HepG2 (cell line): ENCODE data around the gene TM4SF1. TPM values are rescaled to one million over a fixed set of nuclear protein-coding genes. Genes with fewer than 3 reads are reported as not detected.

Experiments used
- CC2D1A ChIP-seq: sonication (generic); formaldehyde crosslinking; IDR thresholded peaks from 2 replicates; pipeline ENCODE4 v1.8.1; 2023; ENCODE audit warnings: mild to moderate bottlenecking, missing genetic modification reagents
- DNMT1 ChIP-seq: sonication (generic); formaldehyde crosslinking; IDR thresholded peaks from 2 replicates; pipeline ENCODE4 v1.5.1; 2020; ENCODE audit warnings: mild to moderate bottlenecking, missing genetic modification reagents
- GABPA ChIP-seq, 2 experiments: IDR thresholded peaks; 2 replicates each; pipeline ENCODE4 v1.6.1; 2011 to 2016; ENCODE audit warnings: low read depth in 2 of 2, low read length in 1 of 2, missing biosample characterization in 1 of 2, missing genetic modification characterization in 1 of 2
- HOXD1 ChIP-seq: sonication (generic); formaldehyde crosslinking; IDR thresholded peaks from 2 replicates; pipeline ENCODE4 v1.5.0; 2020; ENCODE audit warnings: missing genetic modification reagents
- KDM3A ChIP-seq: IDR thresholded peaks from 2 replicates; pipeline ENCODE4 v1.6.1; 2018; ENCODE audit warnings: low read depth, missing compliant biosample characterization
- LBX2 ChIP-seq: sonication (generic); formaldehyde crosslinking; IDR thresholded peaks from 2 replicates; pipeline ENCODE4 v1.5.0; 2020; ENCODE audit warnings: missing genetic modification reagents, mild to moderate bottlenecking, borderline replicate concordance
- MYC ChIP-seq: sonication (generic); formaldehyde crosslinking; IDR thresholded peaks from 2 replicates; pipeline ENCODE4 v1.9.0; 2021; ENCODE audit warnings: missing genetic modification reagents, borderline replicate concordance
- NBN ChIP-seq: fragments of 450-650 bp; conservative IDR thresholded peaks from 2 replicates; pipeline ENCODE4 v1.6.1; 2017
- NCOA2 ChIP-seq: sonication (generic); formaldehyde crosslinking; IDR thresholded peaks from 2 replicates; pipeline ENCODE4 v1.8.0; 2022; ENCODE audit warnings: inconsistent platforms
- NFATC3 ChIP-seq: sonication (generic); formaldehyde crosslinking; IDR thresholded peaks from 2 replicates; pipeline ENCODE4 v1.5.1; 2020; ENCODE audit warnings: mild to moderate bottlenecking, missing genetic modification reagents
- NR2F2 ChIP-seq: IDR thresholded peaks from 2 replicates; pipeline ENCODE4 v1.6.1; 2012; ENCODE audit warnings: low read depth, inconsistent platforms, borderline replicate concordance
- REXO4 ChIP-seq: sonication (generic); formaldehyde crosslinking; IDR thresholded peaks from 2 replicates; pipeline ENCODE4 v1.8.0; 2022; ENCODE audit warnings: missing genetic modification reagents, mild to moderate bottlenecking, borderline replicate concordance
- RORA ChIP-seq: sonication (generic); formaldehyde crosslinking; IDR thresholded peaks from 2 replicates; pipeline ENCODE4 v1.5.0; 2020; ENCODE audit warnings: mild to moderate bottlenecking, missing genetic modification reagents, moderate library complexity
- WIZ ChIP-seq: sonication (generic); formaldehyde crosslinking; IDR thresholded peaks from 2 replicates; pipeline ENCODE4 v1.5.1; 2020; ENCODE audit warnings: mild to moderate bottlenecking, missing genetic modification reagents
- ZBTB46 ChIP-seq: sonication (generic); formaldehyde crosslinking; IDR thresholded peaks from 2 replicates; pipeline ENCODE4 v1.4.0; 2020; ENCODE audit warnings: mild to moderate bottlenecking, missing genetic modification reagents, borderline replicate concordance
- ZBTB49 ChIP-seq: sonication (generic); formaldehyde crosslinking; IDR thresholded peaks from 2 replicates; pipeline ENCODE4 v1.4.0; 2020; ENCODE audit warnings: missing genetic modification reagents, borderline replicate concordance
- ZKSCAN1 ChIP-seq: fragments of 150-350 bp; IDR thresholded peaks from 2 replicates; pipeline ENCODE4 v1.6.1; 2014; ENCODE audit warnings: low read length
- ZNF124 ChIP-seq: sonication (generic); formaldehyde crosslinking; IDR thresholded peaks from 2 replicates; pipeline ENCODE4 v1.4.0; 2020; ENCODE audit warnings: missing genetic modification reagents
- ZNF34 ChIP-seq: sonication (generic); formaldehyde crosslinking; IDR thresholded peaks from 2 replicates; pipeline ENCODE4 v1.4.0; 2020; ENCODE audit warnings: mild to moderate bottlenecking, missing genetic modification reagents, borderline replicate concordance
- ZNF550 ChIP-seq: sonication (generic); formaldehyde crosslinking; IDR thresholded peaks from 2 replicates; pipeline ENCODE4 v1.4.0; 2020; ENCODE audit warnings: mild to moderate bottlenecking, missing genetic modification reagents, borderline replicate concordance
- ZNF615 ChIP-seq: sonication (generic); formaldehyde crosslinking; IDR thresholded peaks from 2 replicates; pipeline ENCODE4 v1.5.0; 2020; ENCODE audit warnings: mild to moderate bottlenecking, missing genetic modification reagents, borderline replicate concordance
- ZNF883 ChIP-seq: sonication (generic); formaldehyde crosslinking; IDR thresholded peaks from 2 replicates; pipeline ENCODE4 v1.5.1; 2020; ENCODE audit warnings: mild to moderate bottlenecking, missing genetic modification reagents; ENCODE audit errors: not compliant biosample characterization
- polyA plus RNA-seq, 8 experiments: library from polyadenylated mRNA; depleted of rRNA in 3 of 8; stranded (reverse) in 7 of 8; unstranded in 1 of 8; fragments of >200 nt; fragmentation: Illumina TruSeq in 4 of 8; extraction: Trizol in 4 of 8; gene quantifications; 2 replicates each; pipeline versions ENCODE4 v1.2.1 to v1.2.3, GENCODE V29; 2011 to 2016; ENCODE audit warnings: low read depth in 4 of 8, missing spikeins in 1 of 8, mixed read lengths in 1 of 8; ENCODE audit not compliant: insufficient read depth in 1 of 8
- total RNA-seq, 5 experiments: library from RNA; depleted of rRNA; stranded (reverse); fragments of >200 nt; fragmentation: Illumina TruSeq; extraction: Trizol; gene quantifications; 2 replicates each; pipeline ENCODE4 v1.2.3, GENCODE V29; 2016; ENCODE audit warnings: low read depth in 1 of 5
- TF ChIP-seq, protein P1 (sequence below): sonication (generic); formaldehyde crosslinking; IDR thresholded peaks from 2 replicates; pipeline ENCODE4 v1.4.0; 2020; ENCODE audit warnings: missing genetic modification reagents, low read depth, mild to moderate bottlenecking, borderline replicate concordance
- TF ChIP-seq, protein P2 (sequence below): sonication (generic); formaldehyde crosslinking; IDR thresholded peaks from 2 replicates; pipeline ENCODE4 v1.8.0; 2023; ENCODE audit warnings: mild to moderate bottlenecking, missing genetic modification reagents

TM4SF1 gene
- total and polyA plus RNA-seq, 2 of the 13 experiments (the other 11 are each of a cell fraction or from before 2014, with no cell fraction given), result 431 to 1,359 TPM

DNA sequence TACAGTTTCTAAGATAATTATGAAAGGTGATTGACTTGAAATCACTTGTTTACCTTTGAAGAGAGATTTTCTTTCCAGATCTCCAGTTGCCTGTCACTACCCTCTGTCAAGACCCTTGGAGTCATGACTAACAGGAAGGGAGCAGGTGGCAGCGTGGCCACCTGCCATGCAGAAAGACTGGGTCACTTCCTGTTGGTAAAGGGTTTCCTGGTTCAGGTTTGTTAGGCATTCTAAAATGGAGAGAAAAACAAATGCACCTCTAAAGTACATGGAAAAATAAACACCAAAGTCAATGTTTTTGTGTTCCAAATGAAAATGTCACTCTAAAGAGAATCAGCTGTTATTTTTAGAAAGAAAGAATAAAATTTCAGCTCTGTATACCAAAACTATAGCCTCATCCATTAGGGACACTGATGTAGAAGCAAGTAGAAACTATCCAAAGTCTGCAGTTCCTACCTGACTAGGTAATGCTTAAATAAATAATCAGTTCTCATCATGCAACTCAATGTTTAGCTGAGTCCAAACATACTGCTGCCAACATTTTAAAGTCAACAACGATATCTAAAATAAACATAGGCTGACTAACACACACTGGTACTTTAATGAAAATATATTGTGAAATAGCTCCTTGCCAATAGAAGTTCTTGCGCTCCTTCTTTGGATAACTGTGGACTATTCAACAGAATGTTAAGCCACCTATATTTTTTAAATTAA, 23.9 kb upstream of the TM4SF1 start (continued):
- TF ChIP-seq WIZ (no peak), ZNF124 (CRISPR knock-in tag) (peak; percentile 87), GABPA (IDR thresholded peaks at IDR 0.05; ENCODE audit: low read depth, low read length) (peak; percentile 35), GABPA (CRISPR knock-in tag; IDR thresholded peaks at IDR 0.05; ENCODE audit: low read depth) (peak; percentile 86), NFATC3 (no peak), REXO4 (no peak), HOXD1 (CRISPR knock-in tag) (0 out of 2 replicates have a peak, but pooled peaks have one; percentile 26), ZNF615 (CRISPR knock-in tag) (no peak; the same call in 1 of the 2 replicates), ZBTB49 (no peak), ZNF550 (CRISPR knock-in tag) (no peak), ZNF883 (CRISPR knock-in tag) (no peak), DNMT1 (CRISPR knock-in tag) (no peak), MYC (CRISPR knock-in tag) (peak; percentile 52; the same call in 1 of the 2 replicates), NR2F2 (peak; percentile 93), NBN (no peak), LBX2 (CRISPR knock-in tag) (no peak), NCOA2 (CRISPR knock-in tag) (peak; percentile 98), ZBTB46 (CRISPR knock-in tag) (no peak), CC2D1A (no peak), ZNF34 (CRISPR knock-in tag) (no peak), ZKSCAN1 (peak; percentile 45; the same call in 1 of the 2 replicates), KDM3A (CRISPR knock-in tag) (peak; percentile 60; the same call in 1 of the 2 replicates), RORA (no peak)
- TF ChIP-seq, protein P1, sequence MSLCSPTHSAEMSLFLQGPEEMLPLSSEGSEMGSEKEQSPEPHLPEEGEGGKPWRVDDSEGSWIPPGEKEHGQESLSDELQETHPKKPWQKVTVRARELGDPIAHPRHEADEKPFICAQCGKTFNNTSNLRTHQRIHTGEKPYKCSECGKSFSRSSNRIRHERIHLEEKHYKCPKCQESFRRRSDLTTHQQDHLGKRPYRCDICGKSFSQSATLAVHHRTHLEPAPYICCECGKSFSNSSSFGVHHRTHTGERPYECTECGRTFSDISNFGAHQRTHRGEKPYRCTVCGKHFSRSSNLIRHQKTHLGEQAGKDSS (CRISPR knock-in tag), result no peak
- TF ChIP-seq, protein P2, sequence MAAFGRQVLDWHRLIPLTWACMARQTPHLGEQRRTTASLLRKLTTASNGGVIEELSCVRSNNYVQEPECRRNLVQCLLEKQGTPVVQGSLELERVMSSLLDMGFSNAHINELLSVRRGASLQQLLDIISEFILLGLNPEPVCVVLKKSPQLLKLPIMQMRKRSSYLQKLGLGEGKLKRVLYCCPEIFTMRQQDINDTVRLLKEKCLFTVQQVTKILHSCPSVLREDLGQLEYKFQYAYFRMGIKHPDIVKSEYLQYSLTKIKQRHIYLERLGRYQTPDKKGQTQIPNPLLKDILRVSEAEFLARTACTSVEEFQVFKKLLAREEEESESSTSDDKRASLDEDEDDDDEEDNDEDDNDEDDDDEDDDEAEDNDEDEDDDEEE (CRISPR knock-in tag), result no peak
